AG04449 (cell line): ENCODE results near the gene UBXN4.

Experiments
- CTCF ChIA-PET: fragments of 350-600 bp; formaldehyde crosslinking; extraction: SDS; loops from one replicate; lab custom pipeline; 2021; ENCODE audit warnings: antibody characterized with exemption; lab: Yijun Ruan, JAX
- POLR2A ChIA-PET: fragments of 400-600, 350-600 bp; formaldehyde crosslinking; extraction: SDS; loops from one replicate; lab custom pipeline; 2020; ENCODE audit warnings: antibody characterized with exemption, inconsistent platforms; lab: Yijun Ruan, JAX
- DNase-seq: peaks from one replicate; pipeline ENCODE4 v3.0.0-alpha.2; 2010; ENCODE audit warnings: low read depth, low spot score
- H3K4me3 ChIP-seq: 2 replicates; pipeline ENCODE4 v1.5.1; 2011; ENCODE audit warnings: low read depth, mild to moderate bottlenecking, control low read depth, low read length
- TF ChIP-seq, protein P1 (sequence below): IDR thresholded peaks from one replicate; pipeline ENCODE4 v1.5.1; 2011; ENCODE audit warnings: mild to moderate bottlenecking, moderate library complexity, low read length, control low read depth, inconsistent platforms; ENCODE audit not compliant: insufficient read depth; ENCODE audit errors: missing control alignments

UBXN4 gene

DNA sequence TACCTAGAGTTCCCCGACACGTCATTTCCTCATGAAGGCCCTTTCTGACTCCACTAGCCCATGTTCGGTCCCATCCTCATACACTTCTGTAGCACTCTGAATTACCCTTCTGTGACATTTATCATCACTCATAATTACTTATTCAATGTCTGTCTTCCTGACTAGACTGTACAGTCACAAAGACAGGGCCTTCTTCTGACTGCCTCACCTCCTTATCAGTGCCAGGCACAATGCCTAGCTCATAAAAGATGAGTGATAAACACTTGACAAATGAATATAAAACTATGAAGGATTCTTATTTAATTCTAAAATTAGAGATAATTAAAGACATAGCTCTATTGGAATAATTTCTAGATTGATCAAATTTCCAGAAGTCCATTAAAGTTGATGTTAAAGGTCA lies 1.4 kb upstream of the UBXN4 start:
- DNase-seq: no peak
- ChIA-PET POLR2A (no interaction called here), CTCF (interaction anchor here (0.9 to 2.4 kb wide), 4 partner anchors 8 to 57 kb away, joined by 3 to 10 read pairs (median 6); no protein-coding TSS in a partner anchor)
- TF ChIP-seq, protein P1, sequence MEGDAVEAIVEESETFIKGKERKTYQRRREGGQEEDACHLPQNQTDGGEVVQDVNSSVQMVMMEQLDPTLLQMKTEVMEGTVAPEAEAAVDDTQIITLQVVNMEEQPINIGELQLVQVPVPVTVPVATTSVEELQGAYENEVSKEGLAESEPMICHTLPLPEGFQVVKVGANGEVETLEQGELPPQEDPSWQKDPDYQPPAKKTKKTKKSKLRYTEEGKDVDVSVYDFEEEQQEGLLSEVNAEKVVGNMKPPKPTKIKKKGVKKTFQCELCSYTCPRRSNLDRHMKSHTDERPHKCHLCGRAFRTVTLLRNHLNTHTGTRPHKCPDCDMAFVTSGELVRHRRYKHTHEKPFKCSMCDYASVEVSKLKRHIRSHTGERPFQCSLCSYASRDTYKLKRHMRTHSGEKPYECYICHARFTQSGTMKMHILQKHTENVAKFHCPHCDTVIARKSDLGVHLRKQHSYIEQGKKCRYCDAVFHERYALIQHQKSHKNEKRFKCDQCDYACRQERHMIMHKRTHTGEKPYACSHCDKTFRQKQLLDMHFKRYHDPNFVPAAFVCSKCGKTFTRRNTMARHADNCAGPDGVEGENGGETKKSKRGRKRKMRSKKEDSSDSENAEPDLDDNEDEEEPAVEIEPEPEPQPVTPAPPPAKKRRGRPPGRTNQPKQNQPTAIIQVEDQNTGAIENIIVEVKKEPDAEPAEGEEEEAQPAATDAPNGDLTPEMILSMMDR: no peak
- no peak overlapping the region for H3K4me3 ChIP-seq

DNA sequence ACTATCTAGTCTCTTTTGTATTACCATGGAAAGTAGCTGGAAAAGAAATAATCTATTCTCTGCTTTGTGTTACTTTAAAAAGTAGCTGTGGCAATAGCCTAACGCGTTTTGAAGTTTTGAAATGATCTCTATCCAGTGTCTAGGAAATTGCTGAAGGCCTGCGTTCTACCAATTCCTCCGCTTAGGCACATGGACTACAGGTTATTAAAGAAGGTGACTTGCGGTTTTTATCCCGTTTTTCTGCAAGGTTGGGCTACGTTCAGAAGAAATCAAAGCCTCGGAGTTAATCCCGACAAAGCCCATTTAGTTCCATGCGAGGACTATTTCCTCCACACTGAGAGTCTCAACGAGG lies 636 bp upstream of the UBXN4 start:
- ChIA-PET POLR2A (no interaction called here), CTCF (interaction anchor here (0.9 to 2.4 kb wide), 4 partner anchors 9 to 56 kb away, joined by 3 to 10 read pairs (median 6); no protein-coding TSS in a partner anchor)
- no peak overlapping the region for H3K4me3 ChIP-seq
- TF ChIP-seq, protein P1: no peak
- DNase-seq: no peak

DNA sequence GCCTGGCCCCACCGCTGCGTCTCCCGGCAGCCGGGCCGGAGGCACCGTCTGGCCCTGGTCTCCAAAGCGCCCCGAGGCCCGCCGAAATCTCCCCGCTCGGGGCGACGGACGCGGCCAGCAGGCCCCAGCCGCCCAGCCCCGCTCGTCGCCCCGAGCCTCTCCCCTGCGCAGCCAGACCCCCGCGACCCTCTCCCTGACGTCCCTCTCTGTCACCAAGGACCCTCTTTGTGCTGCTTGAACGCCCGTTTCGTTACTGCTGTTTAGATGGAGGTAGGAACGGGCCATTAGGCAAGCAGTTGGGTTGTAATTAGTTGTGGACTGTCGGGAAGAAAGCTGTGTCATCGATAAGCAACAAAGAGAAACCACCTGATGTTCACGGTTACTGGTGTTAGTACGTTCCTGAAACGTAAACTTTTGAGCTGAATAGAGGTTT lies 686 bp downstream of the UBXN4 start:
- DNase-seq: no peak
- ChIA-PET CTCF (interaction anchor here (1.1 to 3.7 kb wide), 4 partner anchors 13 to 55 kb away, joined by 3 to 17 read pairs (median 5); no protein-coding TSS in a partner anchor), POLR2A (interaction anchor here (0.6 kb wide), 1 partner anchor 11 kb away, joined by 3 read pairs; no protein-coding TSS in a partner anchor)
- TF ChIP-seq, protein P1: no peak
- H3K4me3 ChIP-seq: peak overlapping the region; percentile 90

DNA sequence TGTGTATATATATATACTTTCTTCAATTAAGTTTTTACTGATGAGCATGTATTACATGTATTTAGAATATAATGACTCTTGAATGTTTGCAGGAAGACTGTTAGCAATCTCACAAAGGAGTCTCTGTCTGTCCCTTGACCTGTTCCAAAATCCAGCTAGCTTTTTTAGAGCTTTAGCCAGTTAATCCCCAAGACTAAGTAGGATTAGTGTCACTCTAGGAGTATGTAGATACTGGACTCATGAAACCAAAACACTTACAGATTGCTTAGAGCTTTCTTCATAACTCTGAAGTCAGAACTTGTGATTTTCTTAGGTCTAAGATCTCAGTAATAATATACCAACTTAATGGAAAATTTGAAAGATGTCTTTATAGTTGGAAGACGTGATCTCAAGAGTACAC lies 2.2 kb downstream of the UBXN4 start:
- H3K4me3 ChIP-seq: peak overlapping the region; percentile 36
- POLR2A ChIA-PET: no interaction called here
- DNase-seq: no peak
- TF ChIP-seq, protein P1: no peak
- CTCF ChIA-PET: interaction anchor here (0.8 to 3.7 kb wide), 4 partner anchors 12 to 740 kb away, joined by 3 to 17 read pairs (median 4); no protein-coding TSS in a partner anchor

DNA sequence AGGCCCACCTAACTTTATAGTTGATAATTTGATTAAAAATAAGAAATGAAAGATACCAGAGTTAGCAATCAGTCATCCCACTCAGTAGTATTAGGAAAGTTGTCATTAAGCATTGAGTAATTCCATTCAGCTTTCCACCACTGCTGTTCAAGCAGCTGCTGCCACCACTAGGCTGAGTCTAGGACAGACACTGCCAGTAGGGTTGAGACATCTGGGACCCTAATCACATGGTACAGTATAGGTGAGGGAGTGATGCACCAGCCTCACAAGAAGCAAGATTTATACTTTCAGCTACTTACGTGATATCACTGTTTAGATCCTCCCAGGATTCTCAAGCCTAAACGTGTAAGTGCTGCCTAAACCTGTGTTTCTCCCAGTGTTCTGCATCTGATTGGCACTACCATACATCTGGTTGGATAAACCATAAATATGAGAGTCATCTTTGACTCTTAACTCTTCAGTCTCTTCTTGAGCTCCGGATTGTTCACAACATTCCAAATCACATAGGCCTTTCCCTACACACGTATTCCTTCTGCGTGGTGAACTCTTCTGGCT lies 3.2 kb downstream of the UBXN4 start:
- no peak overlapping the region; the same call in 1 of the 2 replicates for H3K4me3 ChIP-seq
- DNase-seq: no peak
- POLR2A ChIA-PET: interaction anchor here (0.8 kb wide), 1 partner anchor 42 kb away, joined by 3 read pairs; no protein-coding TSS in a partner anchor

DNA sequence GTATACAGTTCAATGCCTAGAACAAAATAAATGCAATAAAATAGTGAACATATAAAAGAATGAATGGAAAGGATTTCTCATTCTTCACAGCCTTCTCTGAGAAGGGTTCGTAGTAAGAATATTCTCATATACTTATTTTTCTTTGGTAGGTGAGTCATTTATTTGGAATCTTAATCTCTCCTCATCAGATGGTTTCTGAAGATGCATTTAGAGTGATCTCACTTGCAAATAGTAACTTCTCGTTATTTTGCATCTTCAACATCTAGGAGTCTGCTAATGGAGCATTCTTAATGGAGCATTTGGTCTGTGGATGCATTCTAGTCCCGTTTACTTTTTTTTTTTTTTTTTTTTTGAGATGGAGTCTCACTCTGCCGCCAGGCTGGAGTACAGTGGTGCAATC lies 3.9 kb downstream of the UBXN4 start:
- CTCF ChIA-PET: interaction anchor here (0.8 to 3.7 kb wide), 3 partner anchors 52 to 743 kb away, joined by 3 to 17 read pairs (median 3); no protein-coding TSS in a partner anchor
- H3K4me3 ChIP-seq: no peak overlapping the region

More for the DNA sequence above, 3.2 kb downstream of the UBXN4 start:
- TF ChIP-seq, protein P1: no peak
- CTCF ChIA-PET: interaction anchor here (0.8 to 3.7 kb wide), 4 partner anchors 52 to 756 kb away, joined by 3 to 17 read pairs (median 3); no protein-coding TSS in a partner anchor

More for the DNA sequence above, 3.9 kb downstream of the UBXN4 start:
- peak; percentile 72 for DNase-seq
- TF ChIP-seq, protein P1: no peak
- POLR2A ChIA-PET: interaction anchor here (0.6 to 0.8 kb wide), 2 partner anchors 41 to 678 kb away, joined by 3 to 6 read pairs; no protein-coding TSS in a partner anchor
